GM19351 (cell line): ENCODE measurements around the gene DPYSL3.

Experiments
- ATAC-seq: cut with Tn5 transposase; IDR thresholded peaks from one replicate; pipeline ENCODE4 v1.9.1; 2021; ENCODE audit warnings: mild to moderate bottlenecking, moderate library complexity; ENCODE audit not compliant: unreplicated experiment

Gene DPYSL3

GRCh38 chr5:147474140-147474539, 35.7 kb downstream of the DPYSL3 start:
- no peak for ATAC-seq

DNA sequence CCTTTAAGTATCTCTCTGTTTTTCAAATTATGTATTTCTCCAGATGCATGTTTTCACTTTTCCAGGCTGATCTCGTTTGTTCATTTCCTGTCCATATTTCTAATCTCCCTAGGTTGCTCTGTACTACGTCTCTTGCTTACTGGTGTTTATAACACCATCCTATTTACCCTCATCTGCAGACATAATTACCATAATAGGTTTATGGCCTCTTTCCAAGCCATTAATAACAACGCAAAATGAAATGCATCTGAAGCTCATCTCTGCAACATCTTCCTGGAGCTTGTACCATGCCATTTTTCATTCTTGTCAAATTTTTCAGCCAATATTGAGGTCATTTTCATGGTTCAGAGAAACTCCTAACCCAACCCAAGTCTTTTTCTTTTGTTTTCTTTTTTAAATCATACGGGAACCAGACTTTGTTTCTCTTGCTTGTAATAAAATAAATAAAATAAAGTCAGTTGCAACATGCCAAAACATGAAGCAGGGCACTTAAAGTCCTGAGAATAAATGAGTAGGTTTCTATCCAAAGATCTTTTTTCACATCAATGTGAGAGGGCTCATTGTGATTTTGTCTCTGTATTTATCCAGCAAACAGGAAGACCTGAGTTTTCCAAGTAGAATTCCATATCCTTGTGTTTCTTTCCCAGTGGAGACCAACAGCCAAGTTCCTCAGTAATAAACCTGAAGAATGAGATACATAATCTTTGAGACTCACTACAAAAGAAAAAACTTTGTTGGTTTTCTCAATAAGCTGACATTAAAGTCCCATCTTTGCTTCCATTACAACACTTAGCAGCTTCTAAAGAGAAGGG, 37.0 kb downstream of the DPYSL3 start:
- ATAC-seq, result no peak

DNA sequence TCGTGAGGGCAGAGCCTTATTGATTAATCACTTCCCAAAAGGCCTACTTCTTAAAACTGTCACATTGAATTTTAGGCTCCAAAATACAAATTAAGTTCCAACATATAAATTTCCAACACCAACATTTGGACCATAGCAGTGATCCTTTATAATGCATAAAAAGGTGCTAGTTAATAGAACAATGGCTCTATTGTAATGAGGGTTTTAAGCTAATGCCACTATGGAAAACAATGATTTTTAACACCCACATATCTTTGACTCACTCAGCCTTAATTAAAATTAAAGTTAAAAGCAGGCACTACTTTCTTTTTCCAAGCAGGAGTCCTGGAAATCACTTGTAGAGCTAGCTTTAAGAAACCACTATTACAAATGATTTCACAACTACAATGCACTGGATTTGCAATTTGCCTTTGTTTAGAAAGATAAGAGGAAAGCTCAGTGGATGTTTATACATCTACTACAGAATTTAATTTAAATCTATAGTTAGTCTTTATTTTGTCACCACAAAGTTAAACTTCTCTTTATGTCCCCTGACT, 41.8 kb downstream of the DPYSL3 start:
- ATAC-seq, result no peak

GRCh38 chr5:147466360-147466980, 43.4 kb downstream of the DPYSL3 start:
- ATAC-seq, result no peak

GRCh38 chr5:147465747-147466146, 44.1 kb downstream of the DPYSL3 start:
- no peak for ATAC-seq

DNA sequence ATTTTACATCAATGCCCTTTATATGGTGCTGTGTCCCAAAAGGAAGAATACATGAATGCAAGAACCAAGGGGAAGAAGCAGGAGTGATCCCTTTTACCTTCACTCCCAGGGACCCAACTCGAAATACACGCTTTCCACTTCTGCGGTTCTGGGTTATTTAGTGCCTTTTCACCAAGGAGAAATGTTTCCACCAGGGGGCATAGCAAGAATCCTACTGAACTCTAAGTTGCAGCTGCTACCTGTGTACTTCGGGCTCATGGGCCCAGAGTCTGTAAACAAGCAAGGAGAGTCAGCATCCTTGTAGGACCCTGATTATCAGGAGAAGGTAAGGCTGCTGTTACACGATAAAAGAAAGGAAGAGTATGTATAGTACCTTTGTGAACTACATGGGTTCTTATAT, 45.7 kb downstream of the DPYSL3 start:
- ATAC-seq, result peak; percentile 85

DNA sequence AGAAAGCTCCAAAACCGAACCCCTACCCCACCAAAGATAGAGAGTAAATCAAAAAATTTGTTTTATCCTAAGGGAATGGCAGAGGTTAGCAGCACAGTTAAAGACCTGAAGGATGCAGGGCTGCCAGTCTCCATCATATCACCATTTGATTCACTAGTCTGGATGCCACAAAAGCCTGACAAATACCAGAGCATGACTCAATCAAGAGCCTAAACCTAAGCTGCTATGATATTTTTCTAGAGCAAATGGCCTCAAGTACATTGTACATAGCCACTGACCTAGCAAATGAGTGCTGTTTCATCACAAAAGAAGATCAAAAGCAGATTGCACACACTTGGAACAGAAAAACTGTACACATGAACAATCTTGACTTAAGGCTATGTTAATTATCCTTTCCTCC, 48.0 kb downstream of the DPYSL3 start:
- no peak for ATAC-seq

DNA sequence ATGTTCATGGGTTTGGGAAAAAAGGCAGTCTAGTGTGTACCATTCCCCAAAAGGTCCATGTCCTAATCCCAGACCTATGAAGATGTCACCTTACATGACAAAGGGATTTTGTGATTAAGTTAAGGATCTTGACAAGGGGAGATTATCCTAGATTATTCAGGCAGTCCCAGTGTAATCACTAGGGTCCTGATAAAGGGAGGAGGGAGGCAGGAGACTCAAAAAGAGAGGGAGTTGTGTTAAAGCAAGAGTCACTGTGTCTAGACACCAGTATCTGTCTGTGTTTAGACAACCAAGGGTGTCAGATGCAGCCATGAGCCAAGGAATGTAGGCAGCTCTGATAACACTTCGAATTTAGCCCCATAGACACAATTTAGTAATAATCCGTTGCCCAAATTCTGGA, 49.5 kb downstream of the DPYSL3 start:
- ATAC-seq, result no peak

DNA sequence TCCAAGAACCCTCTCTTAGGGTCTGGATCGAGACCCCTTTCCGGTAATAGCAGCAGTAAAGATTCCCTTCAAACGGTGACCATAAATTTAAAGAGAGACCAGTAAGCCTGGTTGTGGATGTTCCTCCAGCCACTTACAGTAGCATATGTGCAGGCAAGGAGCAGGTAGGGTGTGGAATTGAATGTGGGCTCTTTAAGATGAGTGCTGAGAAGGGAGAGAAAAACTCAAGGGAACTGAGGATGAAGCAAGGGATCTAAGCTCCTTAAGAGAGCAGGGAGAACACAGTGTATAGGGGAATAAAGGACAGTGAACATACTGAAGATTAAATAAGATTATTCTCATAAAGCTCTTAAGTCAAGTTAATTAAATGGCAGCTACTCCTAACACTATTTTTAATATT, 51.3 kb downstream of the DPYSL3 start:
- ATAC-seq, result no peak

DNA sequence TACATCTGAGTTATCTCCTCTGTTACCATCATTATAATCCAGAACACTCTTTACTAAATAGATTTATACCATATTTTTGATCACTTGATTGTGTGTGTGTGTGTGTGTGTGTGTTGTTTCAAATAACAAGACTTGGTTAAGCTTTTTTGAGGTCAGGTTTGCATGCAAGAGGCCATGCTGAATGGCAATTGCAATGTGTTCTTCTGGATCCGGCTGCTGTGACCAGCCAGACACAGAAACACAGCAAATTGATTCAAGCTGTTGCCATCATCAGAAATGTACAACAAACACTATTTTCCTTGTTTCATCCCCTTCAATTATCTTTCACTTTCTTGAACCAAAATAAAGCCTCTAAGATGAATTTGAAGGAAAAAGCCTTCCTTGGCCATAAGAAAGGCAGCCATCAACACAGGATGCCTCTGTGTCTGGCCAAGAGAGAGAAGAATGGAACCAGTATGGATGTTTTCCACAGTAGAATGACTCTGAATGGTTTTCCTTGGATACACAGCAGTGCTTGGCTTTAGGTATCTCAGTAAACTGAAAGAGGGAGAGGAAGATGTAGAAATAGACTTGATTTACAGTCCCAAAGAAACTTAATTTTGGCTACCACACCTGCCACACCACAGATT, 53.9 kb downstream of the DPYSL3 start:
- no peak for ATAC-seq

GRCh38 chr5:147454996-147455677, 54.7 kb downstream of the DPYSL3 start:
- ATAC-seq, result peak; percentile 49

GRCh38 chr5:147453875-147454814, 55.7 kb downstream of the DPYSL3 start:
- peak; percentile 71 for ATAC-seq

- ATAC-seq, result no peak
Observed at GRCh38 chr5:147452165-147452811, 57.6 kb downstream of the DPYSL3 start.

DNA sequence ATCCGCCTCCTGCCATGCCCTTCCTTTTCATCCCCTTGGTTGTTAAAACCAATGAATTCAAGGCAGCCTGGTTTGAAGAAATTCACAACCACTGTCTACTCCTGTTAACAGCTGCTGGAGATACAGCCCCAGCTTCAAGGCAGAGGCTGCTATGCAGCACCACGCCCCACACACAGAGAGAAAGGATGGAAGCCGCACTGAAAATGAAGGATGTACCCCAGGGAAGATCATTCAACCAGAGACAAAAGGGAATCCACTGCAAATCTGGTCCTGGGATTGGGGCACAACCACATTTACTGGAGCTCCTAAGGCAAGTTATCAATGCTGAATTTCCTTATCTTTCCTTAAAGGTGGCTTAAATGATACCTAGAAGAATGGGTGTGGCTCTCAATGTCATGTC, 58.7 kb downstream of the DPYSL3 start:
- ATAC-seq, result no peak

- no peak for ATAC-seq
Observed at GRCh38 chr5:147450606-147451005, 59.3 kb downstream of the DPYSL3 start.

GRCh38 chr5:147448766-147449165, 61.1 kb downstream of the DPYSL3 start:
- ATAC-seq, result no peak

- no peak for ATAC-seq
Observed at GRCh38 chr5:147446523-147446922, 63.3 kb downstream of the DPYSL3 start.

DNA sequence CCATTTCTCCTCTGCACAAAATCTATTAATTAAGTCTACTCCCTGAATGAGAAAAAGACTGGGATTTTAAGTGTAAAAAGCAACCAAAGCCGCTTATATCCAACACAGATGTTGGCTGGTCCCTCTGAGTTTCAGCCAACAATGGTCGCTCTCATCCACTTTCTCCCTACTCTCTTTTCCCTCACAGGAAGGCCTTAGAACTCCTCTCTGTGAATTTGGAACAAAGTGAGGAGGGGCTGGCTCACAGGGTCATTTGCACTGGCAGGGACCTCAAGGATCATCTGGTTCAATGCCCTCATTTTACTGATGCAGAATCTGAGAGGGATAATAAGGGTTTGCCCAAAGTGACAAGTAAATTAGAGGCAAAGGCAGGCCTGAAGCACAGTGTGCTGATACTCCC, 64.0 kb downstream of the DPYSL3 start:
- ATAC-seq, result no peak

DNA sequence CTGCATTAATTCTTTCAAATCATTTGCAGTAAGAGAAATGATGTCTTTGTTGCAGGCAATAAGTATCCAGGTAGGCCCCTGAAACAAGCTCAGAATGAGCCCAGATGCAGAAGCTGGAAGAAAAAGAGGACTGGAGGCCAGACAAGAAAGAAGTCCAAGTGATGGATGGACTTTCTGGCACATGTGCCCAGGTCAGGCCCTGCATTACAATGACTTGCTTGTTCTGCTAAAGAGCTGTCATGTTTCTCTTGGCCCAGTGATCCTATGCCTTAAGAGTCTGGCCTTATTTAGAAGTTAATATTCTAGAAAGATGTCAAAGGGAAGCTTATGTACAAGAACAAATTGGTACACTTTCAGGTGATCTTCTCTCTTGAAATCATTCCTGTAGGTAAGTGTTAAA, 64.8 kb downstream of the DPYSL3 start:
- no peak for ATAC-seq

DNA sequence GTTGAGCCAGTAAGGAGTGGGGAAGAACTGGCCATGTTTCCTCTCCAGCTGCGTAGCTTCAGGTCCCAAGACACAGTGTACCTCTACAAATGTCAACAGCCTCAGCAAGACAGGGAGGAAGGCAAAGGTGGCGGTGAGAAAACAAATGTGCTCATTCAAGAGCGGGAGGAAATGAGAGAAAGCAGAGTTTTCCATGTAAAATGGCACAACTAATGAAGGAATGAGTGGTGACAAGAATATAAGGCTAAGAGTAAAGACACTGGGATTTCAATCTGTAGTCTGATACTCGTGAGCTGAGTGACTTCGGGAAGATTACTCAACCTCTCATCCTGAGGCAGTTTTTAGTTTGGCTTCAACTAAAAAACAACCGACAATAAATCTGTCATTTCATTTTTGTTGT, 67.6 kb downstream of the DPYSL3 start:
- no peak for ATAC-seq
